Thyroid gland (tissue), 4 donors: ENCODE results near the gene URAD. TPM values are rescaled to one million over a fixed set of nuclear protein-coding genes. Genes with fewer than 3 reads are reported as not detected.

ENCODE experiments used
- DNase-seq, 2 donors: peaks; one replicate each; pipeline ENCODE4 v3.0.0-alpha.2; 2019
- H3K27ac ChIP-seq, 3 donors: fragments of 200-600 bp; sonication (generic); 1 replicate in 2 of 3; 2 replicates in 1 of 3; pipeline ENCODE4 v1.5.1; 2016 to 2019; ENCODE audit warnings: mild to moderate bottlenecking in 1 of 3, moderate library complexity in 1 of 3
- H3K27me3 ChIP-seq: fragments of 200-600 bp; sonication (generic); one replicate; pipeline ENCODE4 v1.5.1; 2019
- H3K36me3 ChIP-seq, 2 donors: fragments of 200-600 bp; sonication (generic); one replicate each; pipeline ENCODE4 v1.5.1; 2016 to 2019
- H3K4me1 ChIP-seq, 2 donors: fragments of 200-600 bp; sonication (generic); one replicate each; pipeline ENCODE4 v1.5.1; 2017 to 2019
- H3K4me3 ChIP-seq, 3 donors: fragments of 200-600 bp; sonication (generic); replicated peaks in 1 of 3; 1 replicate in 2 of 3; 2 replicates in 1 of 3; pipeline ENCODE4 v1.5.1; 2016; ENCODE audit warnings: mild to moderate bottlenecking in 1 of 3
- H3K9me3 ChIP-seq: fragments of 200-600 bp; sonication (generic); one replicate; pipeline ENCODE4 v1.5.1; 2017
- CTCF ChIP-seq, 6 experiments: fragments of 200-600 bp in 3 of 6; fragments of 450-650 bp in 3 of 6; sonication (generic) in 3 of 6; IDR thresholded peaks; one replicate each; pipeline ENCODE4 v1.5.1; 2016 to 2019; ENCODE audit warnings: antibody characterized with exemption in 6 of 6, mild to moderate bottlenecking in 2 of 6, inconsistent platforms in 1 of 6, moderate library complexity in 1 of 6
- POLR2A ChIP-seq, 2 donors: fragments of 450-650 bp; IDR thresholded peaks; one replicate each; pipeline ENCODE4 v1.6.1; 2017; ENCODE audit warnings: antibody characterized with exemption in 2 of 2, mild to moderate bottlenecking in 2 of 2, moderate library complexity in 1 of 2
- WGBS, 2 donors: methylation state at CpG; one replicate each; pipeline ENCODE4 v1.1.5; 2017; 5-methylcytosine and 5-hydroxymethylcytosine counted together
- intact Hi-C: fragments of 100-400 bp; cut with DNase I; formaldehyde crosslinking; loops from one replicate; pipeline ENCODE4 v1.15.1; 2023
- small RNA-seq: library from RNA; depleted of rRNA; stranded (forward); fragments of <200 nt; gene quantifications from one replicate; pipeline ENCODE3, GENCODE V24; 2016
- total RNA-seq, 4 donors: library from RNA; depleted of rRNA; stranded (reverse); fragments of >200 nt; gene quantifications; one replicate each; pipeline ENCODE4 v1.2.3, GENCODE V29; 2016

The URAD gene
- total RNA-seq, 4 donors from 2014 or later, result not detected

GRCh38 chr13:27928353-27928804 is 60.1 kb downstream of the URAD start:
- Histone ChIP-seq H3K27me3 (peaks cover 48% of the 10 kb centered on the region), H3K4me3 (no peak overlapping the region)
- 4 to 10% methylated on average over 13 to 24 of the region's 26 CpGs for WGBS, 2 donors

More at GRCh38 chr13:27928353-27928804, 60.1 kb downstream of the URAD start:
- Histone ChIP-seq H3K36me3 (no peaks in the 10 kb centered on the region), H3K27ac (no peak overlapping the region), H3K9me3 (no peaks in the 10 kb centered on the region), H3K4me1 (no peaks in the 10 kb centered on the region)
- intact Hi-C loops, result no loop called here
- DNase-seq, result no peak
- TF ChIP-seq CTCF (IDR thresholded peaks at IDR 0.05), result no peak
- no peak for TF ChIP-seq POLR2A (IDR thresholded peaks at IDR 0.05)

Small RNA genes within 50 kb of the gene (small RNA-seq; reads per million reads assigned to genes)
- gene ATP5F1EP2 (not detected), gene RN7SL272P (not detected)

Other genes with a start within 250 kb of the URAD start
- not detected for gene GSX1, start 196.2 kb downstream of the URAD start, total RNA-seq
- not detected for gene PDX1, start 68.7 kb downstream of the URAD start, total RNA-seq
- not detected for gene CDX2, start 19.4 kb downstream of the URAD start, total RNA-seq
- 1 to 10 TPM in 1 of 4 donors, under 1 TPM in 3; 0.11 to 1.2 (median 0.68) TPM for gene FLT3, start 111.9 kb upstream of the URAD start, total RNA-seq
- gene PAN3, start 149.9 kb upstream of the URAD start, total RNA-seq, result 10 to 100 TPM; 49.5 to 74.0 (median 54.4) TPM